Stimulated activated CD4-positive, alpha-beta T cell treated with anti-CD3 and anti-CD28 coated beads, Interleukin-12 subunit alpha, Interleukin-12 subunit beta, amount 100 ng/mL, for 4 hours (primary cell): Measurements from ENCODE around the gene HDAC4.
A peak's percentile ranks its signal among the peaks of the same experiment; 100 is the strongest.

ENCODE experiments used
- DNase-seq: peaks from one replicate; pipeline ENCODE4 v3.0.0-alpha.2; 2020

The HDAC4 gene

GRCh38 chr2:239345251-239345650 is 55.6 kb downstream of the HDAC4 start:
- no peak for DNase-seq

GRCh38 chr2:239344857-239345216 is 56.0 kb downstream of the HDAC4 start:
- DNase-seq = no peak

GRCh38 chr2:239343946-239344856 is 56.6 kb downstream of the HDAC4 start:
- DNase-seq = no peak

- DNase-seq = no peak
Measured at GRCh38 chr2:239343460-239343859, 57.4 kb downstream of the HDAC4 start.

- DNase-seq = no peak
Measured at GRCh38 chr2:239341840-239342239, 59.0 kb downstream of the HDAC4 start.

- DNase-seq = no peak
Measured at GRCh38 chr2:239341146-239341732, 59.6 kb downstream of the HDAC4 start.

GRCh38 chr2:239339726-239340601 is 60.9 kb downstream of the HDAC4 start:
- no peak for DNase-seq

GRCh38 chr2:239339241-239339640 is 61.6 kb downstream of the HDAC4 start:
- no peak for DNase-seq

GRCh38 chr2:239337877-239338484 is 62.8 kb downstream of the HDAC4 start:
- DNase-seq = no peak

- no peak for DNase-seq
Measured at GRCh38 chr2:239337122-239337876, 63.5 kb downstream of the HDAC4 start.

GRCh38 chr2:239331560-239331959 is 69.3 kb downstream of the HDAC4 start:
- DNase-seq = no peak

- DNase-seq = no peak
Measured at GRCh38 chr2:239330836-239331235, 70.0 kb downstream of the HDAC4 start.

GRCh38 chr2:239329972-239330572 is 70.7 kb downstream of the HDAC4 start:
- no peak for DNase-seq

GRCh38 chr2:239329284-239329971 is 71.4 kb downstream of the HDAC4 start:
- no peak for DNase-seq

- no peak for DNase-seq
Measured at GRCh38 chr2:239328351-239329191, 72.2 kb downstream of the HDAC4 start.

- DNase-seq = no peak
Measured at GRCh38 chr2:239327536-239328350, 73.1 kb downstream of the HDAC4 start.

GRCh38 chr2:239326831-239327535 is 73.8 kb downstream of the HDAC4 start:
- DNase-seq = peak; percentile 48

- no peak for DNase-seq
Measured at GRCh38 chr2:239324456-239324855, 76.4 kb downstream of the HDAC4 start.

GRCh38 chr2:239323447-239323846 is 77.4 kb downstream of the HDAC4 start:
- no peak for DNase-seq
